ENCODE measurements around the gene CRAT. TPM values are rescaled to one million over a fixed set of nuclear protein-coding genes. Genes with fewer than 3 reads are reported as not detected.

The CRAT gene
- total RNA-seq, 1 experiment from 2014 or later: 38.8 TPM

DNA sequence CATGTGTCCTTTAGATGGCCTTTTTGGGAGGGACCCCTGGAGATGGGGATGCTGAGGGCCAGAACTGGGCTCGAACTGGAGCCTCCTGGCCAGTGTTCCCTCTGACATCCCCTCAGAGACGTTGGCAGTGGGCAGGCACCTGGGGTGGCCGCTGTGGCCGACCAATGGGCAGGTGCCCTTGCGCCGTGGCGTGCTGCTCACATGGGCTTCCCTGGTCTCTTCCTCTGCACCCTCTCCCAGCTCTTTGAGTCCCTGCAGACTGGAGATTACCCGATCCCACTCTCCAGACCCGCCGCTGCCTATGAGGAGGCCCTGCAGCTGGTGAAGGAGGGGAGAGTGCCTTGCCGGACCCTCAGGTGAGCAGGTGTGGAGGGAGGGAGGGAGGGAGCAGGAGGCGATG lies 49.6 kb downstream of the CRAT start:
- Histone ChIP-seq H3K27me3 (ENCODE audit: control insufficient read depth, insufficient read depth, low read length) (no peaks in the 10 kb centered on the region), H3K4me1 (ENCODE audit: control insufficient read depth, insufficient read depth, low read length) (no peaks in the 10 kb centered on the region), H3K9me3 (ENCODE audit: control insufficient read depth, insufficient read depth, low read depth, low read length) (no peaks in the 10 kb centered on the region), H3K36me3 (ENCODE audit: control insufficient read depth, insufficient read depth, low read length) (no peaks in the 10 kb centered on the region), H3K4me3 (ENCODE audit: low read depth in 2 of 2, low read length in 2 of 2) (no peak overlapping the region), H3K27ac (ENCODE audit: low read length) (no peak overlapping the region)
- in situ Hi-C loops (cut with HindIII; ENCODE audit: low pct_unique_long_range_greater_than_20kb, low sequenced_read_pairs) (no loop called here), intact Hi-C loops (cut with micrococcal nuclease; ENCODE audit: unreplicated experiment) (no loop called here)
- DNase-seq (ENCODE audit: low read depth, low spot score): no peak
- no peak for ATAC-seq
- no TSS peak for BruUV-seq (replicated peaks)
- ChIA-PET POLR2A (no interaction called here), CTCF (no interaction called here)
- no peak for TF ChIP-seq TCF7L2 (IDR thresholded peaks at IDR 0.05; ENCODE audit: low read depth, low read length)
- TF ChIP-seq, protein P1, sequence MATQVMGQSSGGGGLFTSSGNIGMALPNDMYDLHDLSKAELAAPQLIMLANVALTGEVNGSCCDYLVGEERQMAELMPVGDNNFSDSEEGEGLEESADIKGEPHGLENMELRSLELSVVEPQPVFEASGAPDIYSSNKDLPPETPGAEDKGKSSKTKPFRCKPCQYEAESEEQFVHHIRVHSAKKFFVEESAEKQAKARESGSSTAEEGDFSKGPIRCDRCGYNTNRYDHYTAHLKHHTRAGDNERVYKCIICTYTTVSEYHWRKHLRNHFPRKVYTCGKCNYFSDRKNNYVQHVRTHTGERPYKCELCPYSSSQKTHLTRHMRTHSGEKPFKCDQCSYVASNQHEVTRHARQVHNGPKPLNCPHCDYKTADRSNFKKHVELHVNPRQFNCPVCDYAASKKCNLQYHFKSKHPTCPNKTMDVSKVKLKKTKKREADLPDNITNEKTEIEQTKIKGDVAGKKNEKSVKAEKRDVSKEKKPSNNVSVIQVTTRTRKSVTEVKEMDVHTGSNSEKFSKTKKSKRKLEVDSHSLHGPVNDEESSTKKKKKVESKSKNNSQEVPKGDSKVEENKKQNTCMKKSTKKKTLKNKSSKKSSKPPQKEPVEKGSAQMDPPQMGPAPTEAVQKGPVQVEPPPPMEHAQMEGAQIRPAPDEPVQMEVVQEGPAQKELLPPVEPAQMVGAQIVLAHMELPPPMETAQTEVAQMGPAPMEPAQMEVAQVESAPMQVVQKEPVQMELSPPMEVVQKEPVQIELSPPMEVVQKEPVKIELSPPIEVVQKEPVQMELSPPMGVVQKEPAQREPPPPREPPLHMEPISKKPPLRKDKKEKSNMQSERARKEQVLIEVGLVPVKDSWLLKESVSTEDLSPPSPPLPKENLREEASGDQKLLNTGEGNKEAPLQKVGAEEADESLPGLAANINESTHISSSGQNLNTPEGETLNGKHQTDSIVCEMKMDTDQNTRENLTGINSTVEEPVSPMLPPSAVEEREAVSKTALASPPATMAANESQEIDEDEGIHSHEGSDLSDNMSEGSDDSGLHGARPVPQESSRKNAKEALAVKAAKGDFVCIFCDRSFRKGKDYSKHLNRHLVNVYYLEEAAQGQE (IDR thresholded peaks at IDR 0.05; ENCODE audit: insufficient read depth in 1 of 2, low read depth in 2 of 2, low read length in 1 of 2): no peak
- no peak for TF ChIP-seq CTCF (IDR thresholded peaks at IDR 0.05)
- TF ChIP-seq SIN3A (IDR thresholded peaks at IDR 0.05; ENCODE audit: borderline replicate concordance, insufficient read depth, low read depth, low read length): no peak
- no peak for TF ChIP-seq POLR2AphosphoS5 (IDR thresholded peaks at IDR 0.05; ENCODE audit: low read depth, low read length)

DNA sequence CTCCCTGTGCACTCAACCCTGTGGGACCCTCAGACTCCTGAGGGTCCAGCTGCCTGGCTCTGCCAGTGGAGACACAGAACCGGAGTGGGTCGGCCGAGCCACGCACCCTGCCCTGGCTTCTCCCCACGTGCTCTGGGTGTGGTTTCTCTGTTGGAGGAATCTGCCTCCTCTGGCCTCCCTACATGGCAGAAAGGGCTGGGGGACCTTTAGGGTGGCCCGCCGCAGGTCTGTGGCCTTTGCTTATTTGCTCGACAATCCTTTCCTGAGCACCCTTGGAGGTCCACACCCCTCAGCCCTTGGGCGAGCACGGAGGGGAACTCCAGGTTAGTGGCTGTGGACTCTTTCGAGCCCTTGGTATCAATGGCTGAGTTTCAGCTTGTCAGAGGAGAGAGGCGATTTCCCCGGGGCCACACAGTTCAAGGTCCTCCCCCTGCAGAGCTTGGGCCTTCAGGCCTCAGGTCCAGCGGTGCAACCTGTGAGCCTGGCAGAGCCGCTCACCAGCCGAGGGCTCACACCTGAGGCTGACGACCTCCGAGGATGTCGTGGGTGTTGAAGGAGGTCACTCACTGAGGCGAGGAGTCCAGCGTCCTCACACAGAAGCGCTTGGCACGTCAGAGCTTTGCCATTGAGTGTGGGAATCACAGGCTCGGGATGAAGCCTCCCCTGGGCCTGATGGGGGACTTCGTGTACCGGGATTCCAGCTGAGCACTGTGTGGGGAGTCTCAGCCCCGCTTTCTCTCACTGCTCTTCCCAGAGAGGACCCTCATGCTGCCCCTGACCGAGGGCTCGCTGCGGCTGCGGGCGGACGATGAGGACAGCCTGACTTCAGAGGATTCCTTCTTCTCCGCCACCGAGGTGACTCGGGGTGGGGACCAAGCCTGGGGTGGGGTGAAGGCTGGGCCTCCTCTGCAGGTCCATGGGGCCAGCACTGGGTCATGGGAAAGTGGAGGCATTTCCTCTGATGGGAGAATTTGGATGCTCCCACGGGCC lies 50.5 kb downstream of the CRAT start:
- DNase-seq (ENCODE audit: low read depth, low spot score) (no peak), ATAC-seq (no peak)
- ChIA-PET CTCF (no interaction called here), POLR2A (no interaction called here)
- Histone ChIP-seq H3K9me3 (ENCODE audit: control insufficient read depth, insufficient read depth, low read depth, low read length) (no peaks in the 10 kb centered on the region), H3K4me3 (ENCODE audit: low read depth in 2 of 2, low read length in 2 of 2) (no peak overlapping the region), H3K27me3 (ENCODE audit: control insufficient read depth, insufficient read depth, low read length) (no peaks in the 10 kb centered on the region), H3K36me3 (ENCODE audit: control insufficient read depth, insufficient read depth, low read length) (no peaks in the 10 kb centered on the region), H3K4me1 (ENCODE audit: control insufficient read depth, insufficient read depth, low read length) (no peaks in the 10 kb centered on the region), H3K27ac (ENCODE audit: low read length) (no peak overlapping the region)
- intact Hi-C loops (cut with micrococcal nuclease; ENCODE audit: unreplicated experiment): no loop called here
- TF ChIP-seq, protein P1 (IDR thresholded peaks at IDR 0.05; ENCODE audit: insufficient read depth in 1 of 2, low read depth in 2 of 2, low read length in 1 of 2): no peak
- TF ChIP-seq POLR2AphosphoS5 (IDR thresholded peaks at IDR 0.05; ENCODE audit: low read depth, low read length) (no peak), SIN3A (IDR thresholded peaks at IDR 0.05; ENCODE audit: borderline replicate concordance, insufficient read depth, low read depth, low read length) (no peak), CTCF (IDR thresholded peaks at IDR 0.05) (no peak), TCF7L2 (IDR thresholded peaks at IDR 0.05; ENCODE audit: low read depth, low read length) (no peak)
- BruUV-seq (replicated peaks): no TSS peak
- in situ Hi-C loops (cut with HindIII; ENCODE audit: low pct_unique_long_range_greater_than_20kb, low sequenced_read_pairs): no loop called here
